Kidney (tissue), 14 donors: ENCODE measurements around the gene UGT1A5. TPM values are rescaled to one million over a fixed set of nuclear protein-coding genes. Genes with fewer than 3 reads are reported as not detected.

Source experiments
- DNase-seq, 5 donors: peaks; one replicate each; pipeline ENCODE4 v3.0.0-alpha.2; 2013 to 2020
- FAIRE-seq: peaks from 2 replicates; lab custom pipeline; 2012; peaks lifted over from hg19 to GRCh38; lab: Jason Lieb, UNC
- H3K27ac ChIP-seq, 2 donors: one replicate each; pipeline ENCODE4 v1.7.0; 2013; ENCODE audit warnings: low read depth in 2 of 2, low read length in 2 of 2, inconsistent platforms in 1 of 2
- H3K27me3 ChIP-seq: one replicate; pipeline ENCODE4 v1.7.1; 2013; ENCODE audit warnings: low read length, inconsistent platforms; ENCODE audit not compliant: control insufficient read depth, insufficient read depth
- H3K36me3 ChIP-seq, 3 donors: one replicate each; pipeline versions ENCODE4 v1.7.0 to v1.7.1; 2013; ENCODE audit warnings: low read length in 3 of 3, control low read depth in 1 of 3, inconsistent platforms in 1 of 3; ENCODE audit not compliant: insufficient read depth in 3 of 3, control insufficient read depth in 2 of 3
- H3K4me1 ChIP-seq, 3 donors: one replicate each; pipeline versions ENCODE4 v1.7.0 to v1.7.1; 2013; ENCODE audit warnings: low read length in 3 of 3, inconsistent platforms in 1 of 3, low read depth in 1 of 3; ENCODE audit not compliant: control insufficient read depth in 2 of 3, insufficient read depth in 2 of 3
- H3K4me3 ChIP-seq, 3 donors: one replicate each; pipeline versions ENCODE4 v1.7.0 to v1.8.1; 2013; ENCODE audit warnings: low read length in 3 of 3, control low read depth in 1 of 3, inconsistent platforms in 1 of 3
- H3K9ac ChIP-seq, 3 donors: one replicate each; pipeline versions ENCODE4 v1.7.0 to v1.7.1; 2013; ENCODE audit warnings: low read length in 3 of 3, control low read depth in 1 of 3, inconsistent platforms in 1 of 3
- H3K9me3 ChIP-seq, 3 donors: one replicate each; pipeline versions ENCODE4 v1.7.0 to v1.7.1; 2013; ENCODE audit warnings: low read length in 3 of 3, control low read depth in 1 of 3, inconsistent platforms in 1 of 3; ENCODE audit not compliant: control insufficient read depth in 2 of 3, insufficient read depth in 1 of 3
- CTCF ChIP-seq: IDR thresholded peaks from 3 replicates; pipeline ENCODE4 v1.5.1; 2012; ENCODE audit warnings: mild to moderate bottlenecking, moderate library complexity, borderline replicate concordance; ENCODE audit not compliant: insufficient read depth; ENCODE audit errors: extremely low read depth
- intact Hi-C: fragments of 100-400 bp; cut with DNase I; formaldehyde crosslinking; loops from one replicate; pipeline ENCODE4 v1.11.1; 2022
- polyA plus RNA-seq: library from polyadenylated mRNA; stranded (reverse); fragments of 350-450 nt; fragmentation: Illumina TruSeq; extraction: RNeasy Lipid Tissue Mini Kit (QIAGEN cat#74804); gene quantifications from one replicate; pipeline ENCODE4 v1.2.3, GENCODE V29; 2014; ENCODE audit warnings: low read depth, low replicate concordance; ENCODE audit not compliant: insufficient read depth
- total RNA-seq: library from RNA; stranded (reverse); fragmentation: NEBNext Ultra II Directional; extraction: Animal tissue kit (Norgen Biotek cat#: 25700); gene quantifications from one replicate; pipeline ENCODE4 v1.2.1, GENCODE V29; 2021
- donor health status: control.
- donor health status: control.
- donor health status: control.
- donor health status: control.
- donor health status: control.
- donor health status: DM: yes; HTN: yes; CAD: no.
- donor health status: Normal renal cell carcinoma (clear cell type).

The UGT1A5 gene
- total and polyA plus RNA-seq, 2 donors from 2014 or later = 2.1 TPM; not detected in 1

- Histone ChIP-seq H3K27me3 (no peaks in the 10 kb centered on the region), H3K9ac (no peak overlapping the region), H3K4me1 (no peaks in the 10 kb centered on the region), H3K9me3 (no peaks in the 10 kb centered on the region), H3K27ac (no peak overlapping the region), H3K4me3 (no peak overlapping the region), H3K36me3 (no peaks in the 10 kb centered on the region)
- no peak for TF ChIP-seq CTCF
- intact Hi-C loops = no loop called here
- DNase-seq (peak in 1 of 5 donors; percentile 2), FAIRE-seq (no peak)
Observed at GRCh38 chr2:233810385-233810784, 97.7 kb downstream of the UGT1A5 start.

- FAIRE-seq (no peak), DNase-seq (peak in 1 of 5 donors; percentile 1)
- no peak for TF ChIP-seq CTCF
- no peaks in the 10 kb centered on the region for H3K9me3 ChIP-seq
- H3K27ac ChIP-seq = no peak overlapping the region
- intact Hi-C loops = no loop called here
- H3K4me1 ChIP-seq = no peaks in the 10 kb centered on the region
- no peak overlapping the region for H3K4me3 ChIP-seq
- no peaks in the 10 kb centered on the region for H3K27me3 ChIP-seq
- no peak overlapping the region for H3K9ac ChIP-seq
- H3K36me3 ChIP-seq = no peaks in the 10 kb centered on the region
Observed at GRCh38 chr2:233811087-233811486, 98.4 kb downstream of the UGT1A5 start.

- no peaks in the 10 kb centered on the region for H3K9me3 ChIP-seq
- no peak overlapping the region for H3K4me3 ChIP-seq
- no peak for TF ChIP-seq CTCF
- H3K4me1 ChIP-seq = no peaks in the 10 kb centered on the region
- H3K27ac ChIP-seq = no peak overlapping the region
- intact Hi-C loops = no loop called here
- DNase-seq = peak in 2 of 5 donors; percentile 15 to 40
- no peaks in the 10 kb centered on the region for H3K27me3 ChIP-seq
- H3K9ac ChIP-seq = no peak overlapping the region
- H3K36me3 ChIP-seq = no peaks in the 10 kb centered on the region
- FAIRE-seq = no peak
Observed at GRCh38 chr2:233811732-233812131, 99.0 kb downstream of the UGT1A5 start.
